PFSK-1 (cell line): ENCODE measurements around the gene DACH1.

Source experiments
- POLR2AphosphoS5 ChIP-seq: IDR thresholded peaks from 2 replicates; pipeline ENCODE4 v1.6.1; 2012; ENCODE audit warnings: low read depth, mild to moderate bottlenecking, control low read depth, low read length, moderate library complexity
- SIN3A ChIP-seq: IDR thresholded peaks from 2 replicates; pipeline ENCODE4 v1.6.1; 2012; ENCODE audit warnings: mild to moderate bottlenecking, low read length, moderate library complexity, borderline replicate concordance; ENCODE audit not compliant: insufficient read depth
- TAF1 ChIP-seq: IDR thresholded peaks from 2 replicates; pipeline ENCODE4 v1.6.1; 2012; ENCODE audit warnings: low read length, control low read depth, borderline replicate concordance; ENCODE audit not compliant: insufficient read depth
- TF ChIP-seq, protein P1 (sequence below), 2 experiments: IDR thresholded peaks; 2 replicates each; pipeline versions ENCODE4 v1.6.1 to v1.8.0; 2011 to 2012; ENCODE audit warnings: low read depth in 2 of 2, low read length in 2 of 2, control low read depth in 1 of 2, inconsistent platforms in 1 of 2, mild to moderate bottlenecking in 1 of 2, moderate library complexity in 1 of 2; ENCODE audit not compliant: insufficient read depth in 1 of 2

DNA sequence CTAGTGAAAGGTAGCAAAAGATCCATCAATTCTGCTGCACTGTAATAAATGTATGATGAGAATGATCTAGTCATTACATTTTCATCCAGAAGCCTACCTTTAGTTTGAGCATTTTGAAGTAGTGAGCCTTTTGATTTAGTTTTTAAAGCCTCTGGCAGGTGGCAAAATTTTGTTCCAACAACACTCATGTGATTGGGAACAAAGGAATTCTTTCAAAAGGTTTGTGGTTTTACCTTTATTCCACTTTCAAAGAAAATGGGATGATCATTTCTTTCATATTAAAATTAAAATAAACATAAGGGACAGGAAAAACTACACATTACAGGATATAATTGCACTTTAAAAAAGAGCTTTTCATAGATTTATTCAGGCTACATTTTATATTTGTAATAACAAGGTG is 260.2 kb downstream of the DACH1 start:
- TF ChIP-seq POLR2AphosphoS5 (no peak), SIN3A (no peak), TAF1 (no peak)
- TF ChIP-seq, protein P1, sequence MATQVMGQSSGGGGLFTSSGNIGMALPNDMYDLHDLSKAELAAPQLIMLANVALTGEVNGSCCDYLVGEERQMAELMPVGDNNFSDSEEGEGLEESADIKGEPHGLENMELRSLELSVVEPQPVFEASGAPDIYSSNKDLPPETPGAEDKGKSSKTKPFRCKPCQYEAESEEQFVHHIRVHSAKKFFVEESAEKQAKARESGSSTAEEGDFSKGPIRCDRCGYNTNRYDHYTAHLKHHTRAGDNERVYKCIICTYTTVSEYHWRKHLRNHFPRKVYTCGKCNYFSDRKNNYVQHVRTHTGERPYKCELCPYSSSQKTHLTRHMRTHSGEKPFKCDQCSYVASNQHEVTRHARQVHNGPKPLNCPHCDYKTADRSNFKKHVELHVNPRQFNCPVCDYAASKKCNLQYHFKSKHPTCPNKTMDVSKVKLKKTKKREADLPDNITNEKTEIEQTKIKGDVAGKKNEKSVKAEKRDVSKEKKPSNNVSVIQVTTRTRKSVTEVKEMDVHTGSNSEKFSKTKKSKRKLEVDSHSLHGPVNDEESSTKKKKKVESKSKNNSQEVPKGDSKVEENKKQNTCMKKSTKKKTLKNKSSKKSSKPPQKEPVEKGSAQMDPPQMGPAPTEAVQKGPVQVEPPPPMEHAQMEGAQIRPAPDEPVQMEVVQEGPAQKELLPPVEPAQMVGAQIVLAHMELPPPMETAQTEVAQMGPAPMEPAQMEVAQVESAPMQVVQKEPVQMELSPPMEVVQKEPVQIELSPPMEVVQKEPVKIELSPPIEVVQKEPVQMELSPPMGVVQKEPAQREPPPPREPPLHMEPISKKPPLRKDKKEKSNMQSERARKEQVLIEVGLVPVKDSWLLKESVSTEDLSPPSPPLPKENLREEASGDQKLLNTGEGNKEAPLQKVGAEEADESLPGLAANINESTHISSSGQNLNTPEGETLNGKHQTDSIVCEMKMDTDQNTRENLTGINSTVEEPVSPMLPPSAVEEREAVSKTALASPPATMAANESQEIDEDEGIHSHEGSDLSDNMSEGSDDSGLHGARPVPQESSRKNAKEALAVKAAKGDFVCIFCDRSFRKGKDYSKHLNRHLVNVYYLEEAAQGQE (IDR thresholded peaks at IDR 0.05; ENCODE audit: insufficient read depth in 1 of 2, low read depth in 2 of 2, low read length in 2 of 2): no peak
